H9 (cell line): ENCODE measurements around the gene TMED10. TPM values are rescaled to one million over a fixed set of nuclear protein-coding genes. Genes with fewer than 3 reads are reported as not detected.

Experiments
- DNase-seq: peaks from one replicate; pipeline ENCODE4 v3.0.0-alpha.2; 2017
- H2AFZ ChIP-seq: one replicate; pipeline ENCODE4 v1.6.1; 2013; ENCODE audit warnings: mild to moderate bottlenecking, low read length, control low read depth, moderate library complexity
- H2AK5ac ChIP-seq: 2 replicates; pipeline ENCODE4 v1.6.1; 2013; ENCODE audit warnings: low read length, control low read depth, mixed read lengths; ENCODE audit not compliant: insufficient read length
- H2BK120ac ChIP-seq: one replicate; pipeline ENCODE4 v1.6.1; 2013; ENCODE audit warnings: low read depth, mild to moderate bottlenecking, low read length, control low read depth, inconsistent platforms; ENCODE audit not compliant: poor library complexity, severe bottlenecking
- H2BK12ac ChIP-seq: 2 replicates; pipeline ENCODE4 v1.6.1; 2013; ENCODE audit warnings: low read length, control low read depth, mixed read lengths, low read depth; ENCODE audit not compliant: insufficient read length
- H2BK15ac ChIP-seq: 2 replicates; pipeline ENCODE4 v1.6.1; 2013; ENCODE audit warnings: low read depth, low read length, control low read depth
- H2BK20ac ChIP-seq: one replicate; pipeline ENCODE4 v1.6.1; 2013; ENCODE audit warnings: low read depth, mild to moderate bottlenecking, low read length, control low read depth, inconsistent platforms; ENCODE audit not compliant: poor library complexity, severe bottlenecking
- H2BK5ac ChIP-seq: 2 replicates; pipeline ENCODE4 v1.6.1; 2013; ENCODE audit warnings: low read length, control low read depth, mixed read lengths; ENCODE audit not compliant: insufficient read length
- H3K14ac ChIP-seq: 2 replicates; pipeline ENCODE4 v1.6.1; 2013; ENCODE audit warnings: low read length, control low read depth; ENCODE audit not compliant: insufficient read depth
- H3K18ac ChIP-seq: 2 replicates; pipeline ENCODE4 v1.6.1; 2013; ENCODE audit warnings: low read depth, mild to moderate bottlenecking, mixed read lengths, low read length, control low read depth; ENCODE audit not compliant: insufficient read length
- H3K23ac ChIP-seq: 2 replicates; pipeline ENCODE4 v1.6.1; 2013; ENCODE audit warnings: low read length, control low read depth, mixed read lengths, low read depth; ENCODE audit not compliant: insufficient read length
- H3K23me2 ChIP-seq: 2 replicates; pipeline ENCODE4 v1.6.1; 2013; ENCODE audit warnings: low read depth, mild to moderate bottlenecking, mixed read lengths, low read length, control low read depth; ENCODE audit not compliant: insufficient read length, poor library complexity, severe bottlenecking
- H3K27ac ChIP-seq: 2 replicates; pipeline ENCODE4 v1.5.1; 2013; ENCODE audit warnings: low read length, control low read depth, mixed read lengths, low read depth; ENCODE audit not compliant: insufficient read length
- H3K27me3 ChIP-seq: 2 replicates; pipeline ENCODE4 v1.6.1; 2013; ENCODE audit warnings: low read length, control low read depth, inconsistent platforms; ENCODE audit not compliant: insufficient read depth
- H3K4ac ChIP-seq: 2 replicates; pipeline ENCODE4 v1.6.1; 2013; ENCODE audit warnings: low read depth, mild to moderate bottlenecking, control low read depth, inconsistent platforms, low read length, moderate library complexity
- H3K4me1 ChIP-seq: 2 replicates; pipeline ENCODE4 v1.6.1; 2013; ENCODE audit warnings: low read length, control low read depth, inconsistent platforms; ENCODE audit not compliant: insufficient read depth
- H3K4me2 ChIP-seq: 2 replicates; pipeline ENCODE4 v1.6.1; 2013; ENCODE audit warnings: low read length, control low read depth, mixed read lengths; ENCODE audit not compliant: insufficient read length, insufficient read depth
- H3K56ac ChIP-seq: 2 replicates; pipeline ENCODE4 v1.6.1; 2013; ENCODE audit warnings: low read depth, mild to moderate bottlenecking, mixed read lengths, low read length, control low read depth; ENCODE audit not compliant: insufficient read length
- H3K79me1 ChIP-seq: 2 replicates; pipeline ENCODE4 v1.6.1; 2013; ENCODE audit warnings: low read depth, mild to moderate bottlenecking, moderate library complexity, low read length, control low read depth, inconsistent platforms; ENCODE audit not compliant: insufficient read depth, poor library complexity, severe bottlenecking
- H3K79me2 ChIP-seq: 2 replicates; pipeline ENCODE4 v1.6.1; 2013; ENCODE audit warnings: low read length, control low read depth, inconsistent platforms; ENCODE audit not compliant: insufficient read depth
- H3K9ac ChIP-seq: 2 replicates; pipeline ENCODE4 v1.6.1; 2013; ENCODE audit warnings: low read length, control low read depth, mixed read lengths; ENCODE audit not compliant: insufficient read length; ENCODE audit errors: extremely low read depth
- H3K9me3 ChIP-seq: one replicate; pipeline ENCODE4 v1.6.1; 2013; ENCODE audit warnings: low read depth, low read length, inconsistent platforms; ENCODE audit not compliant: control insufficient read depth
- H3T11ph ChIP-seq: one replicate; pipeline ENCODE4 v1.6.1; 2013; ENCODE audit warnings: mild to moderate bottlenecking, low read length, control low read depth, inconsistent platforms
- H4K20me1 ChIP-seq: one replicate; pipeline ENCODE4 v1.6.1; 2013; ENCODE audit not compliant: control insufficient read depth, insufficient read length, insufficient read depth
- H4K5ac ChIP-seq: 2 replicates; pipeline ENCODE4 v1.6.1; 2013; ENCODE audit warnings: low read depth, mild to moderate bottlenecking, mixed read lengths, low read length, control low read depth; ENCODE audit not compliant: insufficient read length
- H4K8ac ChIP-seq: replicated peaks from 2 replicates; pipeline ENCODE4 v1.6.1; 2013; ENCODE audit warnings: low read length, control low read depth, mixed read lengths, low read depth; ENCODE audit not compliant: insufficient read length
- H4K91ac ChIP-seq: 2 replicates; pipeline ENCODE4 v1.6.1; 2013; ENCODE audit warnings: low read depth, mild to moderate bottlenecking, moderate library complexity, mixed read lengths, low read length, control low read depth; ENCODE audit not compliant: insufficient read length
- H3K27ac Mint-ChIP-seq, 3 experiments: 2 replicates in 2 of 3; 3 replicates in 1 of 3; pipeline ENCODE4 v1.8.0; 2020 to 2021; ENCODE audit warnings: mixed read lengths in 3 of 3, mild to moderate bottlenecking in 1 of 3, moderate library complexity in 1 of 3
- H3K27me3 Mint-ChIP-seq: 2 replicates; pipeline ENCODE4 v1.8.0; 2021; ENCODE audit warnings: low read depth, mild to moderate bottlenecking, moderate library complexity, mixed read lengths
- H3K36me3 Mint-ChIP-seq, 3 experiments: 2 replicates in 2 of 3; 3 replicates in 1 of 3; pipeline ENCODE4 v1.8.0; 2020 to 2021; ENCODE audit warnings: low read depth in 3 of 3, mixed read lengths in 3 of 3; ENCODE audit not compliant: insufficient read depth in 1 of 3
- H3K4me1 Mint-ChIP-seq, 2 experiments: 2 replicates each; pipeline ENCODE4 v1.8.0; 2020; ENCODE audit warnings: mixed read lengths in 2 of 2
- H3K4me3 Mint-ChIP-seq, 2 experiments: 2 replicates in 1 of 2; 3 replicates in 1 of 2; pipeline ENCODE4 v1.8.0; 2020 to 2021; ENCODE audit warnings: mild to moderate bottlenecking in 2 of 2, mixed read lengths in 2 of 2, moderate library complexity in 1 of 2
- H3K9me3 Mint-ChIP-seq, 2 experiments: 2 replicates in 1 of 2; 3 replicates in 1 of 2; pipeline ENCODE4 v1.8.0; 2020; ENCODE audit warnings: mild to moderate bottlenecking in 2 of 2, mixed read lengths in 2 of 2, moderate library complexity in 1 of 2
- CTCF ChIP-seq: fragments of 200-600 bp; sonication (generic); conservative IDR thresholded peaks from 3 replicates; pipeline ENCODE4 v1.8.0; 2021; ENCODE audit warnings: antibody characterized with exemption, mild to moderate bottlenecking
- WGBS: extraction: QIAGEN DNeasy Blood & Tissue Kit; methylation state at CpG from one replicate; pipeline ENCODE4 v1.1.7; 2013; ENCODE audit warnings: missing lambda C conversion rate, low lambda C conversion rate, mixed read lengths; ENCODE audit not compliant: insufficient read length; ENCODE audit errors: extremely low coverage; 5-methylcytosine and 5-hydroxymethylcytosine counted together
- total RNA-seq: library from RNA; stranded (reverse); gene quantifications from 2 replicates; pipeline ENCODE4 v1.2.1, GENCODE V29; 2021

TMED10 gene
- total RNA-seq, 1 experiment from 2014 or later, result 176 TPM

- Histone ChIP-seq H4K20me1 (no peaks in the 10 kb centered on the region), H3K4ac (no peak overlapping the region), H3K27ac (no peak overlapping the region), H3K79me1 (no peaks in the 10 kb centered on the region), H3K4me2 (no peak overlapping the region), H4K91ac (no peak overlapping the region), H2BK15ac (no peak overlapping the region), H3T11ph (no peak overlapping the region), H3K23me2 (no peaks in the 10 kb centered on the region), H3K9ac (no peak overlapping the region), H3K79me2 (no peaks in the 10 kb centered on the region), H3K18ac (no peak overlapping the region), H4K8ac (no peak overlapping the region), H2AK5ac (no peak overlapping the region), H3K4me1 (no peaks in the 10 kb centered on the region), H2BK12ac (no peak overlapping the region), H3K14ac (no peak overlapping the region), H3K23ac (no peak overlapping the region), H2BK120ac (no peak overlapping the region), H2AFZ (no peak overlapping the region), H2BK5ac (no peak overlapping the region), H3K27me3 (no peaks in the 10 kb centered on the region), H2BK20ac (no peak overlapping the region), H3K56ac (no peak overlapping the region), H3K9me3 (no peaks in the 10 kb centered on the region), H4K5ac (no peak overlapping the region)
- no CpG with 5 or more reads among the region's 4 CpGs for WGBS
- H3K4me1 Mint-ChIP-seq, result peaks cover 15% of the 10 kb centered on the region in 2 experiments
- no peak overlapping the region for H3K27ac Mint-ChIP-seq
- DNase-seq, result no peak
- H3K27me3 Mint-ChIP-seq, result no peaks in the 10 kb centered on the region
- no peaks in the 10 kb centered on the region for H3K36me3 Mint-ChIP-seq
- no peaks in the 10 kb centered on the region for H3K9me3 Mint-ChIP-seq
- H3K4me3 Mint-ChIP-seq, result no peak overlapping the region
- no peak for TF ChIP-seq CTCF
Observed at GRCh38 chr14:75217508-75218206, 41.2 kb upstream of the TMED10 start.
